GM18951 (cell line): ENCODE data around the gene ZNF223.

Source experiments
- POLR2A ChIP-seq: IDR thresholded peaks from 4 replicates; pipeline ENCODE4 v1.6.1; 2011; ENCODE audit warnings: mild to moderate bottlenecking; ENCODE audit not compliant: insufficient read length, insufficient read depth; ENCODE audit errors: extremely low read depth
- in situ Hi-C: fragments of 300-500 bp; cut with MboI; formaldehyde crosslinking; loops from one replicate; pipeline ENCODE4 v1.12.0; 2022; ENCODE audit warnings: low sequenced_read_pairs, mixed read lengths, inconsistent platforms; ENCODE audit not compliant: unreplicated experiment

ZNF223 gene

GRCh38 chr19:44051650-44052402 lies at the start of gene ZNF223:
Gene ZNF223 (plus strand): TSS chr19:44052036. CDS start chr19:44055177, 3,141 bp downstream.
- peak; percentile 50 for TF ChIP-seq POLR2A
- in situ Hi-C loops: no loop called here

GRCh38 chr19:44002212-44002565 lies 49.6 kb upstream of the ZNF223 start:
- in situ Hi-C loops: no loop called here
- TF ChIP-seq POLR2A: no peak

GRCh38 chr19:44002566-44003460 lies 49.0 kb upstream of the ZNF223 start, which contains the start of gene ZNF230:
Gene ZNF230 (plus strand): TSS chr19:44002957. CDS start chr19:44007079, 4,122 bp downstream.
- TF ChIP-seq POLR2A: peak; percentile 73
- in situ Hi-C loops: no loop called here

GRCh38 chr19:44003461-44004009 lies 48.3 kb upstream of the ZNF223 start:
- no peak for TF ChIP-seq POLR2A
- in situ Hi-C loops: no loop called here

GRCh38 chr19:44005973-44006372 lies 45.9 kb upstream of the ZNF223 start:
- in situ Hi-C loops: no loop called here
- no peak for TF ChIP-seq POLR2A

- in situ Hi-C loops: no loop called here
- TF ChIP-seq POLR2A: no peak
These were observed 44.4 kb upstream of the ZNF223 start for GRCh38 chr19:44007473-44007872.

GRCh38 chr19:44010468-44010867 lies 41.4 kb upstream of the ZNF223 start:
- in situ Hi-C loops: no loop called here
- TF ChIP-seq POLR2A: no peak

GRCh38 chr19:44019498-44019897 lies 32.3 kb upstream of the ZNF223 start:
- in situ Hi-C loops: no loop called here
- no peak for TF ChIP-seq POLR2A

- in situ Hi-C loops: no loop called here
These were observed 30.6 kb upstream of the ZNF223 start for GRCh38 chr19:44021221-44021620.

GRCh38 chr19:44024900-44025216 lies 27.0 kb upstream of the ZNF223 start:
- TF ChIP-seq POLR2A: no peak
- in situ Hi-C loops: no loop called here

More at GRCh38 chr19:44021221-44021620, 30.6 kb upstream of the ZNF223 start:
- TF ChIP-seq POLR2A: no peak

- in situ Hi-C loops: no loop called here
- peak; percentile 60 for TF ChIP-seq POLR2A
These were observed 26.5 kb upstream of the ZNF223 start, which contains the start of gene ZNF222 for GRCh38 chr19:44025217-44025936. Gene ZNF222 (plus strand): TSS chr19:44025379. CDS start chr19:44025437, 58 bp downstream.

GRCh38 chr19:44026622-44027021 lies 25.2 kb upstream of the ZNF223 start:
- no peak for TF ChIP-seq POLR2A
- in situ Hi-C loops: no loop called here
